ENCODE measurements around the gene SLC5A8. TPM values are rescaled to one million over a fixed set of nuclear protein-coding genes. Genes with fewer than 3 reads are reported as not detected.

Gene SLC5A8
- total and polyA plus RNA-seq, 9 of the 15 experiments (the other 6 are each of a cell fraction or from before 2014, with no cell fraction given): not detected

Small RNA genes within 50 kb of the gene (small RNA-seq; reads per million reads assigned to genes)
- not detected for gene RNU6-768P

Other genes starting within 250 kb of the SLC5A8 start
- gene UTP20, start 69.9 kb upstream of the SLC5A8 start, total RNA-seq (2014; rRNA removed): 18.5 and 19.7 TPM in 2 replicates
- 32.6 and 33.4 TPM in 2 replicates for gene UTP20, start 69.9 kb upstream of the SLC5A8 start, total RNA-seq (2014; rRNA removed; fragmentation: Illumina TruSeq; extraction: Trizol)
- gene UTP20, start 69.9 kb upstream of the SLC5A8 start, total RNA-seq (2015; rRNA removed; fragmentation: Illumina TruSeq; extraction: Trizol): 38.2 and 41.3 TPM in 2 replicates
- 25.8 and 28.1 TPM in 2 replicates for gene UTP20, start 69.9 kb upstream of the SLC5A8 start, total RNA-seq (2021)
- gene UTP20, start 69.9 kb upstream of the SLC5A8 start, polyA plus RNA-seq (2011; rRNA removed): 14.3 and 20.7 TPM in 2 replicates
- 19.1 and 23.7 TPM in 2 replicates for gene UTP20, start 69.9 kb upstream of the SLC5A8 start, polyA plus RNA-seq (2014; fragmentation: Illumina TruSeq; extraction: Trizol)
- gene UTP20, start 69.9 kb upstream of the SLC5A8 start, polyA plus RNA-seq (2014; fragmentation: Nextera tagmentation; extraction: Ambion mirVana): 1 to 10 TPM; 4.3 to 7.4 TPM
- gene UTP20, start 69.9 kb upstream of the SLC5A8 start, polyA plus RNA-seq (2014; rRNA removed): 15.6 and 15.9 TPM in 2 replicates
- gene ARL1, start 197.5 kb upstream of the SLC5A8 start, total RNA-seq (2014; rRNA removed): 52.5 and 53.0 TPM in 2 replicates
- 68.6 and 82.2 TPM in 2 replicates for gene ARL1, start 197.5 kb upstream of the SLC5A8 start, total RNA-seq (2014; rRNA removed; fragmentation: Illumina TruSeq; extraction: Trizol)
- 61.2 and 64.4 TPM in 2 replicates for gene ARL1, start 197.5 kb upstream of the SLC5A8 start, total RNA-seq (2015; rRNA removed; fragmentation: Illumina TruSeq; extraction: Trizol)
- 68.5 and 70.6 TPM in 2 replicates for gene ARL1, start 197.5 kb upstream of the SLC5A8 start, total RNA-seq (2021)
- gene ARL1, start 197.5 kb upstream of the SLC5A8 start, polyA plus RNA-seq (2011; rRNA removed): 116 and 124 TPM in 2 replicates
- 83.4 and 83.6 TPM in 2 replicates for gene ARL1, start 197.5 kb upstream of the SLC5A8 start, polyA plus RNA-seq (2014; fragmentation: Illumina TruSeq; extraction: Trizol)
- 100 to 1,000 TPM; 126 to 127 TPM for gene ARL1, start 197.5 kb upstream of the SLC5A8 start, polyA plus RNA-seq (2014; fragmentation: Nextera tagmentation; extraction: Ambion mirVana)
- gene ARL1, start 197.5 kb upstream of the SLC5A8 start, polyA plus RNA-seq (2014; rRNA removed): 61.0 and 83.8 TPM in 2 replicates